Activated CD8-positive, alpha-beta T cell treated with anti-CD3 and anti-CD28 coated beads for 36 hours (primary cell): ENCODE data around the gene SPPL2A. TPM values are rescaled to one million over a fixed set of nuclear protein-coding genes. Genes with fewer than 3 reads are reported as not detected.
A peak's percentile ranks its signal among the peaks of the same experiment; 100 is the strongest.

Source experiments
- ATAC-seq: fragments of 200-7000 bp; cut with Tn5 transposase; one replicate; pipeline ENCODE4 v1.10.0; 2021; ENCODE audit warnings: mild to moderate bottlenecking, moderate library complexity
- CTCF ChIA-PET: fragments of 350-600 bp; sonication (Branson Sonifier 250); formaldehyde crosslinking; loops from one replicate; lab custom pipeline; 2021; ENCODE audit warnings: antibody characterized with exemption; lab: Charles Lee
- POLR2A ChIA-PET: fragments of 350-600 bp; sonication (Branson Sonifier 250); formaldehyde crosslinking; loops from one replicate; lab custom pipeline; 2021; ENCODE audit warnings: antibody characterized with exemption; lab: Charles Lee
- DNase-seq: peaks from one replicate; pipeline ENCODE4 v3.0.0-alpha.2; 2020
- H3K27ac Mint-ChIP-seq: one replicate; pipeline ENCODE4 v1.8.0; 2021; ENCODE audit warnings: mild to moderate bottlenecking, mixed read lengths
- H3K27me3 Mint-ChIP-seq: one replicate; pipeline ENCODE4 v1.8.0; 2021; ENCODE audit warnings: mixed read lengths
- H3K36me3 Mint-ChIP-seq: one replicate; pipeline ENCODE4 v1.8.0; 2021; ENCODE audit warnings: low read depth, mixed read lengths
- H3K4me1 Mint-ChIP-seq: one replicate; pipeline ENCODE4 v1.8.0; 2021; ENCODE audit warnings: low read depth, mixed read lengths
- H3K4me3 Mint-ChIP-seq: one replicate; pipeline ENCODE4 v1.8.0; 2021; ENCODE audit warnings: mild to moderate bottlenecking, moderate library complexity, mixed read lengths
- H3K9me3 Mint-ChIP-seq: one replicate; pipeline ENCODE4 v1.8.0; 2021; ENCODE audit warnings: mixed read lengths
- intact Hi-C: fragments of 100-400 bp; cut with micrococcal nuclease; formaldehyde crosslinking; loops from one replicate; pipeline ENCODE4 v1.10.0; 2022
- total RNA-seq, 2 experiments: library from RNA; stranded (reverse); gene quantifications; one replicate each; pipeline ENCODE4 v1.2.3, GENCODE V29; 2021
- TF ChIP-seq, protein P1 (sequence below): fragments of 200-600 bp; IDR thresholded peaks from one replicate; pipeline ENCODE4 v1.8.0; 2022; ENCODE audit warnings: antibody characterized with exemption, mild to moderate bottlenecking

Gene SPPL2A
- total RNA-seq, 2 experiments from 2014 or later = 47.7 to 48.8 TPM

DNA sequence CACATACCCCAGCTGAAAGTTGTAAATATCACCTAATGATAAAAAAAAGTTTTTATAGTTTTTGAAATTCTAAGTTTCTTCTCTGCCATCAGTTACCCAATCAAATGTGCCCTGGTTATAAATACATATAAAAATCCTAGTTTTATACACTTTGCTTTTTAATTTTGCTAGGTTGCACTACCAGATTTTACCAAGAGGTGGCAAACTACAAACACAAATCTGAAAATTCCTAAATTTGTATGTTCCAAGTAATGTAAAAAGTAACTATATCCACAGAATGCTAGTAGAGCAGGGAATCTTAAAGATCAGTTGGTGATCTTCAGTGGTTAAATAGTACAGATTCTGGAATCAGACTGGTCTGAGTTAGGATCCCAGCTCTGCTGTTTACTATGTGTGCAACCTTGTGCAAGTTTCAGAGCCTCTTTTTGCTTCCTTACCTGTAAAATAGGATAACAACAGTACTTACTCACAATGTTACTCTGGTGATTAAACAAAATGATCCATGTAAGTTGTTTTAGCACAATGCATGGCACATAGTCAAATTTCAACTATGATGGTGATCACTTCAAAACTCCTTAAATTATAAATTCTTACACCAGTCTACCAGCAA, 89.9 kb downstream of the SPPL2A start:
- Mint-ChIP-seq H3K27me3 (no peaks in the 10 kb centered on the region), H3K36me3 (peaks cover 14% of the 10 kb centered on the region), H3K4me1 (peaks cover 26% of the 10 kb centered on the region), H3K9me3 (no peaks in the 10 kb centered on the region), H3K27ac (peak overlapping the region; percentile 46), H3K4me3 (no peak overlapping the region)
- DNase-seq (no peak), ATAC-seq (peak; percentile 27)
- POLR2A ChIA-PET = interaction anchor here (1.5 kb wide), 1 partner anchor 240 kb away, joined by 3 read pairs; no protein-coding TSS in a partner anchor
- intact Hi-C loops = no loop called here
- TF ChIP-seq, protein P1, sequence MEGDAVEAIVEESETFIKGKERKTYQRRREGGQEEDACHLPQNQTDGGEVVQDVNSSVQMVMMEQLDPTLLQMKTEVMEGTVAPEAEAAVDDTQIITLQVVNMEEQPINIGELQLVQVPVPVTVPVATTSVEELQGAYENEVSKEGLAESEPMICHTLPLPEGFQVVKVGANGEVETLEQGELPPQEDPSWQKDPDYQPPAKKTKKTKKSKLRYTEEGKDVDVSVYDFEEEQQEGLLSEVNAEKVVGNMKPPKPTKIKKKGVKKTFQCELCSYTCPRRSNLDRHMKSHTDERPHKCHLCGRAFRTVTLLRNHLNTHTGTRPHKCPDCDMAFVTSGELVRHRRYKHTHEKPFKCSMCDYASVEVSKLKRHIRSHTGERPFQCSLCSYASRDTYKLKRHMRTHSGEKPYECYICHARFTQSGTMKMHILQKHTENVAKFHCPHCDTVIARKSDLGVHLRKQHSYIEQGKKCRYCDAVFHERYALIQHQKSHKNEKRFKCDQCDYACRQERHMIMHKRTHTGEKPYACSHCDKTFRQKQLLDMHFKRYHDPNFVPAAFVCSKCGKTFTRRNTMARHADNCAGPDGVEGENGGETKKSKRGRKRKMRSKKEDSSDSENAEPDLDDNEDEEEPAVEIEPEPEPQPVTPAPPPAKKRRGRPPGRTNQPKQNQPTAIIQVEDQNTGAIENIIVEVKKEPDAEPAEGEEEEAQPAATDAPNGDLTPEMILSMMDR = peak; percentile 98
- CTCF ChIA-PET = interaction anchor here (0.7 to 3.8 kb wide), 16 partner anchors 9 to 232 kb away, joined by 3 to 26 read pairs (median 4); no protein-coding TSS in a partner anchor

DNA sequence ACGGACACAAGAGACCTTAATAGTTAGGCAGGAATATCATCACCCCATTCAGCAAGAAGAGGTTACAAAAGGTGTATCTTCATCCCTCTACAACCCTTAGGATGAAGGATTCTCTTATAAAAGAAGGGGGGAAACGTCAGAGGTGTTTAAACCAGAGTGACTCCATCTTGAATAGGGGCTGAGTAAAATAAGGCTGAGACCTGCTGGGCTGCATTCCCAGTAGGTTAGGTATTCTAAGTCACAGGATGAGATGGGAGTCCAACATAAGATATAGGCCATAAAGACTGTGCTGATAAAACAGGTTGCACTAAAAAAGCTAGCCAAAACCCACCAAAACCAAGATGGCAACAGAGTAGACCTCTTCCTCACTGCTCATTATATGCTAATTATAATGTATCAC, 95.4 kb downstream of the SPPL2A start:
- Mint-ChIP-seq H3K9me3 (no peaks in the 10 kb centered on the region), H3K27me3 (no peaks in the 10 kb centered on the region), H3K4me1 (peaks cover 8% of the 10 kb centered on the region), H3K27ac (no peak overlapping the region), H3K36me3 (peaks cover 15% of the 10 kb centered on the region), H3K4me3 (no peak overlapping the region)
- ChIA-PET POLR2A (interaction anchor here (0.6 kb wide), 1 partner anchor 127 kb away, joined by 8 read pairs; no protein-coding TSS in a partner anchor), CTCF (no interaction called here)
- DNase-seq (no peak), ATAC-seq (no peak)
- TF ChIP-seq, protein P1 = no peak
- intact Hi-C loops = no loop called here

DNA sequence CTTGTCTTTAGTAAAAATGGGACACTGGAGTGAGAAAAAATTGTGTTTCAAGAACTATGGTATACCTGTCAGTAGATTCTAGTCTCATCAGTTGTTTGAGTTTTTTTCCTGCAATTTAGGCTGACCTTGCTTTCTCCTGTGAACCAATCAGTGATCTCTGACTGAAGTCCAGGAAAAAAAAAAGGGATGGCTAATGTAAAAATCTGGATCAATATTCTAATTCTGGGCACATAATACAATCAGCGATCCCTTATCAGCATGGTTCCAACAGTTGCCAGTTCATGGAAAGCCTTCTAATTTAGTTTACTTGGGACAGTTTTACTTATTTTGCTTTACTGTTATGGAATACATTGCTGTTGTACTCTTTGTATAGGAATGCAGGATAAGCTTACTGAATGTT, 95.9 kb downstream of the SPPL2A start:
- Mint-ChIP-seq H3K4me1 (peaks cover 8% of the 10 kb centered on the region), H3K9me3 (no peaks in the 10 kb centered on the region), H3K36me3 (peaks cover 10% of the 10 kb centered on the region), H3K4me3 (no peak overlapping the region), H3K27me3 (no peaks in the 10 kb centered on the region), H3K27ac (peak overlapping the region; percentile 7)
- intact Hi-C loops = no loop called here
- ChIA-PET POLR2A (interaction anchor here (0.6 kb wide), 1 partner anchor 127 kb away, joined by 8 read pairs; no protein-coding TSS in a partner anchor), CTCF (no interaction called here)
- TF ChIP-seq, protein P1 = no peak
- ATAC-seq (no peak), DNase-seq (no peak)

GRCh38 chr15:50665938-50666337, 99.6 kb downstream of the SPPL2A start:
- Mint-ChIP-seq H3K36me3 (peaks cover 6% of the 10 kb centered on the region), H3K27ac (no peak overlapping the region), H3K9me3 (no peaks in the 10 kb centered on the region), H3K27me3 (no peaks in the 10 kb centered on the region), H3K4me1 (peaks cover 4% of the 10 kb centered on the region), H3K4me3 (no peak overlapping the region)
- TF ChIP-seq, protein P1 = no peak
- intact Hi-C loops = no loop called here
- DNase-seq = no peak
- CTCF ChIA-PET = interaction anchor here (0.9 to 2.5 kb wide), 2 partner anchors 9 to 10 kb away, joined by 3 to 6 read pairs; no protein-coding TSS in a partner anchor
- POLR2A ChIA-PET = no interaction called here
- no peak for ATAC-seq

GRCh38 chr15:50655555-50655954, 110.0 kb downstream of the SPPL2A start:
- ATAC-seq (no peak), DNase-seq (no peak)
- CTCF ChIA-PET = interaction anchor here (1.2 kb wide), 1 partner anchor 33 kb away, joined by 5 read pairs; no protein-coding TSS in a partner anchor
- H3K27ac Mint-ChIP-seq = peak overlapping the region; percentile 49
- H3K4me1 Mint-ChIP-seq = peaks cover 15% of the 10 kb centered on the region
- H3K4me3 Mint-ChIP-seq = no peak overlapping the region
- H3K9me3 Mint-ChIP-seq = no peaks in the 10 kb centered on the region
- peaks cover 60% of the 10 kb centered on the region for H3K36me3 Mint-ChIP-seq
- POLR2A ChIA-PET = no interaction called here
- H3K27me3 Mint-ChIP-seq = no peaks in the 10 kb centered on the region
- intact Hi-C loops = no loop called here
- TF ChIP-seq, protein P1 = no peak
